ENCODE data around the gene SLC20A1.

DNA sequence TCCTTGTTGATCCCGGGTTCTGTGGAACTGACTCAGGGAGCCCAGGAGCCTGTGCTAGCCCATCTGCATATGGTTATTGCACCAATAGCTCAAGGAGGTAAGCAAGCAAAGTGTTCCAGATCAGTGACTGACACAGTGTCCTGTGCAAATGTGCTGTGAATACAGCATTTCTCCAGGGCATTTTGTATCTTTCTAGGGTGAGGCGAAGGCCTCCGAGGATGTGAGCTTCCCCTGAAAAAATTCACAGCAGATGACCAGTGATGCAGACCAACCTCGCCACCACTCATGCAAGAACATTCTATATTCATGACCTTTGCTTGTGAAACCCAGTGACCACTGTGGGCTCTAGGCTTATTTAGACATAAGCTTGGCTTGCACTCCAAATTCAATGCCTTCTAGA lies 59.8 kb downstream of the SLC20A1 start:
- TF ChIP-seq POLR2A (IDR thresholded peaks at IDR 0.05) = no peak
- no peak for TF ChIP-seq CTCF (IDR thresholded peaks at IDR 0.05)
